ENCODE results near the gene PAPOLG.

- no peak for TF ChIP-seq ERF (CRISPR knock-in tag; IDR thresholded peaks at IDR 0.05)
- TF ChIP-seq SRF (IDR thresholded peaks at IDR 0.05; ENCODE audit: low read depth, low read length): no peak
- no peak for TF ChIP-seq STAT6 (CRISPR knock-in tag; IDR thresholded peaks at IDR 0.05; ENCODE audit: borderline replicate concordance)
- TF ChIP-seq USF2 (IDR thresholded peaks at IDR 0.05; ENCODE audit: low read depth, low read length): no peak
- TF ChIP-seq USF2 (CRISPR knock-in tag; IDR thresholded peaks at IDR 0.05; ENCODE audit: borderline replicate concordance): no peak
These were observed 19.1 kb downstream of the PAPOLG start for GRCh38 chr2:60775048-60775639.

Data from HepG2 (cell line).